Activated CD4-positive, alpha-beta T cell treated with anti-CD3 and anti-CD28 coated beads, Interleukin-2, amount 10 ng/mL, durations not matched to agents 7 days and 5 days (primary cell): ENCODE results near the gene CXXC4. TPM values are rescaled to one million over a fixed set of nuclear protein-coding genes. Genes with fewer than 3 reads are reported as not detected.

Source experiments
- CTCF ChIA-PET: fragments of 350-600 bp; sonication (Branson Sonifier 250); formaldehyde crosslinking; loops from one replicate; lab custom pipeline; 2021; ENCODE audit warnings: antibody characterized with exemption; lab: Charles Lee
- POLR2A ChIA-PET: fragments of 350-600 bp; sonication (Branson Sonifier 250); formaldehyde crosslinking; loops from one replicate; lab custom pipeline; 2021; ENCODE audit warnings: antibody characterized with exemption; lab: Charles Lee
- DNase-seq: peaks from one replicate; pipeline ENCODE4 v3.0.0-alpha.2; 2020
- H3K27ac Mint-ChIP-seq: one replicate; pipeline ENCODE4 v1.8.0; 2021; ENCODE audit warnings: mild to moderate bottlenecking, moderate library complexity, mixed read lengths
- H3K27me3 Mint-ChIP-seq: one replicate; pipeline ENCODE4 v1.8.0; 2021; ENCODE audit warnings: mixed read lengths
- H3K36me3 Mint-ChIP-seq: one replicate; pipeline ENCODE4 v1.8.0; 2021; ENCODE audit warnings: low read depth, mixed read lengths
- H3K4me1 Mint-ChIP-seq: one replicate; pipeline ENCODE4 v1.8.0; 2021; ENCODE audit warnings: mixed read lengths
- H3K4me3 Mint-ChIP-seq: one replicate; pipeline ENCODE4 v1.8.0; 2021; ENCODE audit warnings: mild to moderate bottlenecking, moderate library complexity, mixed read lengths
- H3K9me3 Mint-ChIP-seq: one replicate; pipeline ENCODE4 v1.8.0; 2021; ENCODE audit warnings: mixed read lengths
- total RNA-seq, 2 experiments: library from RNA; stranded (reverse); gene quantifications; one replicate each; pipeline ENCODE4 v1.2.3, GENCODE V29; 2021

CXXC4 gene
- total RNA-seq = not detected

GRCh38 chr4:104494822-104495559 is at the start of gene CXXC4:
TSS of gene CXXC4 (minus strand) at chr4:104494894. CDS start at chr4:104491802, 3,092 bp downstream.
- no peaks in the 10 kb centered on the region for H3K36me3 Mint-ChIP-seq
- POLR2A ChIA-PET = no interaction called here
- no peak for DNase-seq
- CTCF ChIA-PET = no interaction called here
- no peaks in the 10 kb centered on the region for H3K9me3 Mint-ChIP-seq
- peaks cover 16% of the 10 kb centered on the region for H3K4me1 Mint-ChIP-seq
- no peak within 1 kb of the TSS for H3K4me3 Mint-ChIP-seq
- peaks cover 61% of the 10 kb centered on the region for H3K27me3 Mint-ChIP-seq
- H3K27ac Mint-ChIP-seq = no peak within 1 kb of the TSS

GRCh38 chr4:104533156-104533555 is 38.5 kb upstream of the CXXC4 start:
- Mint-ChIP-seq H3K27ac (no peak overlapping the region), H3K4me1 (no peaks in the 10 kb centered on the region), H3K4me3 (no peak overlapping the region), H3K36me3 (no peaks in the 10 kb centered on the region), H3K27me3 (no peaks in the 10 kb centered on the region), H3K9me3 (no peaks in the 10 kb centered on the region)
- no peak for DNase-seq
- ChIA-PET CTCF (no interaction called here), POLR2A (no interaction called here)

GRCh38 chr4:104532677-104533076 is 38.0 kb upstream of the CXXC4 start:
- POLR2A ChIA-PET = no interaction called here

GRCh38 chr4:104531390-104531789 is 36.7 kb upstream of the CXXC4 start:
- H3K27ac Mint-ChIP-seq = no peak overlapping the region
- H3K9me3 Mint-ChIP-seq = no peaks in the 10 kb centered on the region
- no peaks in the 10 kb centered on the region for H3K36me3 Mint-ChIP-seq
- ChIA-PET POLR2A (no interaction called here), CTCF (no interaction called here)
- H3K4me3 Mint-ChIP-seq = no peak overlapping the region
- no peaks in the 10 kb centered on the region for H3K27me3 Mint-ChIP-seq
- DNase-seq = no peak
- H3K4me1 Mint-ChIP-seq = no peaks in the 10 kb centered on the region

More at GRCh38 chr4:104532677-104533076, 38.0 kb upstream of the CXXC4 start:
- CTCF ChIA-PET = no interaction called here
- Mint-ChIP-seq H3K9me3 (no peaks in the 10 kb centered on the region), H3K4me1 (no peaks in the 10 kb centered on the region), H3K36me3 (no peaks in the 10 kb centered on the region), H3K4me3 (no peak overlapping the region), H3K27ac (no peak overlapping the region), H3K27me3 (no peaks in the 10 kb centered on the region)
- no peak for DNase-seq

- H3K4me1 Mint-ChIP-seq = no peaks in the 10 kb centered on the region
- no peaks in the 10 kb centered on the region for H3K9me3 Mint-ChIP-seq
- no peak overlapping the region for H3K4me3 Mint-ChIP-seq
- ChIA-PET CTCF (no interaction called here), POLR2A (no interaction called here)
- H3K27ac Mint-ChIP-seq = no peak overlapping the region
- no peaks in the 10 kb centered on the region for H3K27me3 Mint-ChIP-seq
- H3K36me3 Mint-ChIP-seq = no peaks in the 10 kb centered on the region
- no peak for DNase-seq
Observed at GRCh38 chr4:104530426-104530825, 35.7 kb upstream of the CXXC4 start.

GRCh38 chr4:104524591-104524990 is 29.9 kb upstream of the CXXC4 start:
- H3K9me3 Mint-ChIP-seq = peaks cover 2% of the 10 kb centered on the region
- CTCF ChIA-PET = no interaction called here
- H3K27me3 Mint-ChIP-seq = no peaks in the 10 kb centered on the region
- no peak overlapping the region for H3K4me3 Mint-ChIP-seq
- no peak for DNase-seq
- no peaks in the 10 kb centered on the region for H3K4me1 Mint-ChIP-seq
- POLR2A ChIA-PET = no interaction called here
- H3K27ac Mint-ChIP-seq = no peak overlapping the region
- no peaks in the 10 kb centered on the region for H3K36me3 Mint-ChIP-seq

- Mint-ChIP-seq H3K4me3 (no peak overlapping the region), H3K36me3 (no peaks in the 10 kb centered on the region)
Observed at GRCh38 chr4:104524026-104524425, 29.3 kb upstream of the CXXC4 start.

GRCh38 chr4:104519588-104519987 is 24.9 kb upstream of the CXXC4 start:
- Mint-ChIP-seq H3K27ac (no peak overlapping the region), H3K9me3 (peaks cover 4% of the 10 kb centered on the region), H3K27me3 (no peaks in the 10 kb centered on the region), H3K36me3 (no peaks in the 10 kb centered on the region), H3K4me1 (no peaks in the 10 kb centered on the region), H3K4me3 (no peak overlapping the region)
- DNase-seq = no peak
- ChIA-PET CTCF (no interaction called here), POLR2A (no interaction called here)

More at GRCh38 chr4:104524026-104524425, 29.3 kb upstream of the CXXC4 start:
- H3K27ac Mint-ChIP-seq = no peak overlapping the region
- DNase-seq = no peak
- ChIA-PET POLR2A (no interaction called here), CTCF (no interaction called here)
- no peaks in the 10 kb centered on the region for H3K4me1 Mint-ChIP-seq
- H3K9me3 Mint-ChIP-seq = peaks cover 4% of the 10 kb centered on the region
- no peaks in the 10 kb centered on the region for H3K27me3 Mint-ChIP-seq

GRCh38 chr4:104516884-104517283 is 22.2 kb upstream of the CXXC4 start:
- Mint-ChIP-seq H3K4me3 (no peak overlapping the region), H3K36me3 (no peaks in the 10 kb centered on the region), H3K9me3 (peaks cover 2% of the 10 kb centered on the region), H3K4me1 (no peaks in the 10 kb centered on the region), H3K27me3 (no peaks in the 10 kb centered on the region), H3K27ac (no peak overlapping the region)
- ChIA-PET POLR2A (no interaction called here), CTCF (no interaction called here)
- DNase-seq = no peak

GRCh38 chr4:104508224-104508623 is 13.5 kb upstream of the CXXC4 start:
- Mint-ChIP-seq H3K36me3 (no peaks in the 10 kb centered on the region), H3K9me3 (no peaks in the 10 kb centered on the region), H3K27me3 (peaks cover 5% of the 10 kb centered on the region), H3K4me1 (no peaks in the 10 kb centered on the region), H3K27ac (no peak overlapping the region), H3K4me3 (no peak overlapping the region)
- POLR2A ChIA-PET = no interaction called here
- CTCF ChIA-PET = interaction anchor here (2.0 kb wide), 1 partner anchor 9 kb away, joined by 4 read pairs; no protein-coding TSS in a partner anchor
- no peak for DNase-seq

GRCh38 chr4:104507112-104507511 is 12.4 kb upstream of the CXXC4 start:
- H3K27me3 Mint-ChIP-seq = peaks cover 5% of the 10 kb centered on the region
- POLR2A ChIA-PET = no interaction called here

GRCh38 chr4:104504536-104504935 is 9.8 kb upstream of the CXXC4 start:
- POLR2A ChIA-PET = no interaction called here
- H3K27me3 Mint-ChIP-seq = peaks cover 5% of the 10 kb centered on the region

More at GRCh38 chr4:104507112-104507511, 12.4 kb upstream of the CXXC4 start:
- no peak overlapping the region for H3K4me3 Mint-ChIP-seq
- CTCF ChIA-PET = no interaction called here
- no peak overlapping the region for H3K27ac Mint-ChIP-seq
- H3K9me3 Mint-ChIP-seq = no peaks in the 10 kb centered on the region
- no peak for DNase-seq
- H3K4me1 Mint-ChIP-seq = no peaks in the 10 kb centered on the region
- H3K36me3 Mint-ChIP-seq = no peaks in the 10 kb centered on the region

GRCh38 chr4:104502471-104502870 is 7.8 kb upstream of the CXXC4 start:
- DNase-seq = no peak
- Mint-ChIP-seq H3K4me3 (no peak overlapping the region), H3K36me3 (no peaks in the 10 kb centered on the region), H3K27ac (no peak overlapping the region), H3K9me3 (no peaks in the 10 kb centered on the region), H3K27me3 (peaks cover 11% of the 10 kb centered on the region), H3K4me1 (no peaks in the 10 kb centered on the region)
- POLR2A ChIA-PET = no interaction called here
- CTCF ChIA-PET = no interaction called here

More at GRCh38 chr4:104504536-104504935, 9.8 kb upstream of the CXXC4 start:
- H3K4me3 Mint-ChIP-seq = no peak overlapping the region
- no peak for DNase-seq
- CTCF ChIA-PET = no interaction called here
- no peaks in the 10 kb centered on the region for H3K9me3 Mint-ChIP-seq
- no peaks in the 10 kb centered on the region for H3K36me3 Mint-ChIP-seq
- no peaks in the 10 kb centered on the region for H3K4me1 Mint-ChIP-seq
- H3K27ac Mint-ChIP-seq = no peak overlapping the region

- CTCF ChIA-PET = interaction anchor here (0.6 kb wide), 1 partner anchor 131 kb away, joined by 3 read pairs; no protein-coding TSS in a partner anchor
- H3K36me3 Mint-ChIP-seq = no peaks in the 10 kb centered on the region
- DNase-seq = no peak
- no peaks in the 10 kb centered on the region for H3K9me3 Mint-ChIP-seq
- no peak overlapping the region for H3K4me3 Mint-ChIP-seq
- H3K27me3 Mint-ChIP-seq = peaks cover 12% of the 10 kb centered on the region
- no peak overlapping the region for H3K27ac Mint-ChIP-seq
- POLR2A ChIA-PET = no interaction called here
- no peaks in the 10 kb centered on the region for H3K4me1 Mint-ChIP-seq
Observed at GRCh38 chr4:104501290-104501689, 6.6 kb upstream of the CXXC4 start.
